Kidney capillary endothelial cell (primary cell): ENCODE measurements around the gene NMU.
A peak's percentile ranks its signal among the peaks of the same experiment; 100 is the strongest.
"Not testable (repeated sequence)": the region's sequence is repeated elsewhere in the genome, so short reads cannot be mapped to it uniquely, and the experiment has no call there.

Experiments used
- DNase-seq: peaks from one replicate; pipeline ENCODE4 v3.0.0-alpha.2; 2018; ENCODE audit warnings: low spot score

NMU gene

GRCh38 chr4:55624063-55624462, 12.0 kb downstream of the NMU start:
- not testable (repeated sequence) for DNase-seq

GRCh38 chr4:55618546-55619143, 17.5 kb downstream of the NMU start:
- no peak for DNase-seq

GRCh38 chr4:55617587-55618197, 18.4 kb downstream of the NMU start:
- DNase-seq = no peak

- DNase-seq = no peak
Measured at GRCh38 chr4:55615008-55615407, 21.1 kb downstream of the NMU start.

- no peak for DNase-seq
Measured at GRCh38 chr4:55613621-55614020, 22.5 kb downstream of the NMU start.

GRCh38 chr4:55612341-55612740, 23.8 kb downstream of the NMU start:
- DNase-seq = peak; percentile 35

- peak; percentile 28 for DNase-seq
Measured at GRCh38 chr4:55611358-55612059, 24.6 kb downstream of the NMU start.

- DNase-seq = no peak
Measured at GRCh38 chr4:55610381-55610780, 25.7 kb downstream of the NMU start.

GRCh38 chr4:55609393-55609866, 26.7 kb downstream of the NMU start:
- DNase-seq = no peak

- no peak for DNase-seq
Measured at GRCh38 chr4:55608591-55608990, 27.5 kb downstream of the NMU start.

- DNase-seq = no peak
Measured at GRCh38 chr4:55604996-55605395, 31.1 kb downstream of the NMU start.

GRCh38 chr4:55600640-55601039, 35.5 kb downstream of the NMU start:
- no peak for DNase-seq

GRCh38 chr4:55598641-55599040, 37.5 kb downstream of the NMU start:
- no peak for DNase-seq

- no peak for DNase-seq
Measured at GRCh38 chr4:55592014-55592413, 44.1 kb downstream of the NMU start, which contains the start of gene PDCL2. TSS of gene PDCL2 (minus strand) at chr4:55592245. CDS start at chr4:55592109, 136 bp downstream.

- no peak for DNase-seq
Measured at GRCh38 chr4:55588160-55588559, 47.9 kb downstream of the NMU start.

GRCh38 chr4:55582773-55583172, 53.3 kb downstream of the NMU start:
- not testable (repeated sequence) for DNase-seq

GRCh38 chr4:55578341-55579010, 57.6 kb downstream of the NMU start:
- no peak for DNase-seq

GRCh38 chr4:55575513-55575912, 60.6 kb downstream of the NMU start:
- DNase-seq = no peak

- DNase-seq = no peak
Measured at GRCh38 chr4:55574252-55574651, 61.8 kb downstream of the NMU start.

- no peak for DNase-seq
Measured at GRCh38 chr4:55571806-55572205, 64.3 kb downstream of the NMU start.

GRCh38 chr4:55568905-55569504, 67.1 kb downstream of the NMU start:
- no peak for DNase-seq

GRCh38 chr4:55561889-55562288, 74.2 kb downstream of the NMU start:
- DNase-seq = no peak
